WI38 (cell line): ENCODE results near the gene CASQ2.

ENCODE experiments used
- H3K4me3 ChIP-seq: 2 replicates; pipeline ENCODE4 v1.5.1; 2011; ENCODE audit warnings: low read depth, mild to moderate bottlenecking, control low read depth, low read length
- TF ChIP-seq, protein P1 (sequence below): IDR thresholded peaks from 2 replicates; pipeline ENCODE4 v1.5.1; 2012; ENCODE audit warnings: low read depth, mild to moderate bottlenecking, control low read depth, low read length

Gene CASQ2

DNA sequence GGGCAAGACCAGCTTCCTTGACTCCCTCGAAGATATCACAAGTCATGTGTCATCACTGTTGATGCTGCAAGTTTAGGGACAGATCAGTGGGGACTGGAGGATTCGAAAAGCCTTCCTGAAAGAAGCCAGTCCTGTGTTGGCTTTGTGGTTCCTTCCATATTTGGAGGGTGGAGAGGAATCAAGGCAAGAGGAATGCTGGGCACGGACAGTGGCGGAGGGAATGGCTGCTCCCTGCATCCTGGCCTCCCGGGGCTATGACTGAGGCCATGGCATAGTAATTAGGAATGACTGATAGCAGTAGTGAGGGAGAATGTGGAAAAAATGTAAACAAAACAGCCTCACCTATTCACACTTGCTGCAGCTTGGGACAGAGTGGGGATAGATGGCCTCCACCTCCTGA, 90.4 kb downstream of the CASQ2 start:
- H3K4me3 ChIP-seq: no peak overlapping the region
- TF ChIP-seq, protein P1, sequence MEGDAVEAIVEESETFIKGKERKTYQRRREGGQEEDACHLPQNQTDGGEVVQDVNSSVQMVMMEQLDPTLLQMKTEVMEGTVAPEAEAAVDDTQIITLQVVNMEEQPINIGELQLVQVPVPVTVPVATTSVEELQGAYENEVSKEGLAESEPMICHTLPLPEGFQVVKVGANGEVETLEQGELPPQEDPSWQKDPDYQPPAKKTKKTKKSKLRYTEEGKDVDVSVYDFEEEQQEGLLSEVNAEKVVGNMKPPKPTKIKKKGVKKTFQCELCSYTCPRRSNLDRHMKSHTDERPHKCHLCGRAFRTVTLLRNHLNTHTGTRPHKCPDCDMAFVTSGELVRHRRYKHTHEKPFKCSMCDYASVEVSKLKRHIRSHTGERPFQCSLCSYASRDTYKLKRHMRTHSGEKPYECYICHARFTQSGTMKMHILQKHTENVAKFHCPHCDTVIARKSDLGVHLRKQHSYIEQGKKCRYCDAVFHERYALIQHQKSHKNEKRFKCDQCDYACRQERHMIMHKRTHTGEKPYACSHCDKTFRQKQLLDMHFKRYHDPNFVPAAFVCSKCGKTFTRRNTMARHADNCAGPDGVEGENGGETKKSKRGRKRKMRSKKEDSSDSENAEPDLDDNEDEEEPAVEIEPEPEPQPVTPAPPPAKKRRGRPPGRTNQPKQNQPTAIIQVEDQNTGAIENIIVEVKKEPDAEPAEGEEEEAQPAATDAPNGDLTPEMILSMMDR: no peak

DNA sequence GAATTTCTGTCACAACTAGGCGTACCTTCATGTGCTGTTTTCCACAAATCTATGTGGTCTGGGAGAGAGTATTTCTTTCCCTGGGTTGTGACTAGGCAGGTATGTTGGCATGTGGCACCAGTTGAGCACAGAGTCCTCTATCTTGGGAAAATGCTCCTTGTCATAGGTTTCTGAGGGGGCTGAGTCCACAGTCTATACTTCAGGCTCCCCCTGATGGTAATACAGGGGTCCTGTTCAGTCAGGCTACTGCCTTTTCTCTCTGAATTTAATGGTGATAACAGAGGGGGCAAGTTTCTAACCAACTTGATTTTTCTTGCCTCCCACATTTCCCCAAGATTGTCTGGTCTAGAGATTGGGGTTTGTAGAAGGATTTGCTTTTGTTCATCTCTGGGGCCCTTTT, 90.9 kb downstream of the CASQ2 start:
- TF ChIP-seq, protein P1: no peak
- H3K4me3 ChIP-seq: no peak overlapping the region

- TF ChIP-seq, protein P1: no peak
- no peak overlapping the region for H3K4me3 ChIP-seq
Measured at GRCh38 chr1:115677182-115677555, 91.3 kb downstream of the CASQ2 start.

DNA sequence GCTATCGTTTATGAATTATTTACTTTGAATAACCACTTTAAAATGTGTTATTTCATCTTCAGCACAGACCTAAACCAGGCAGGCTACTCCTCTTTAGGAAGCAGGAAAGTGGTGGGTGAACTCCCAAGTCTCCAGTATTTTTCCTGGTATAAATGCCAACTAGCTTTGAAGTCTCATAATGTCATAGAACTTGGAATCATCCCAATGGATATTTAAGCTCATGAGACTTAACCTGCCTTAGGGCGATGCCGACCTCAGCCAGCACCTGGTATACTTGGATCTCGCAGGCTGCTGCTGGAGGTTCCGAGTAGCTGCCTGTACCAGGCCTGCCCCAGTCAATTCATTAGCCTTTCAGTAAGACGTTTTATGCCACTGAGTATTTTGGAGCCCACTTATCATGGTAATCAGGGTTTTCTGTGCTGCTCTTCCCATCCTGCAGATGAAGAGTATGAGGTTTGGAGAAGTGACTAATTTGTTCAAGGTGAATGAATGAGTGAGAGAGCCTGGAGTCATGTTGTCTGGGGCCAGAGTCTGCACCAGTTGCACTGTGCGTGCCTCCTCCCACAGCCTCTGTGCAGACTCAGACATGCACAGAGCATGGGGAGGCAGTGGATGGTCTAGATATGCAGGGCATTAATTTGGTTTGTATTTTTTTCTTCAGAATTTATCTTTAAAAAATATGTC, 91.9 kb downstream of the CASQ2 start:
- no peak overlapping the region for H3K4me3 ChIP-seq
- TF ChIP-seq, protein P1: no peak

GRCh38 chr1:115672224-115673009, 96.1 kb downstream of the CASQ2 start:
- H3K4me3 ChIP-seq: no peak overlapping the region
- TF ChIP-seq, protein P1: no peak

- TF ChIP-seq, protein P1: no peak
- no peak overlapping the region for H3K4me3 ChIP-seq
Measured at GRCh38 chr1:115671176-115671934, 97.2 kb downstream of the CASQ2 start.
